Keratinocyte (primary cell): ENCODE data around the gene GAREM1. TPM values are rescaled to one million over a fixed set of nuclear protein-coding genes. Genes with fewer than 3 reads are reported as not detected.

Source experiments
- DNase-seq: peaks from one replicate; pipeline ENCODE4 v3.0.0-alpha.2; 2011; ENCODE audit warnings: low read depth, missing footprints, low spot score
- FAIRE-seq: peaks from 2 replicates; lab custom pipeline; 2011; peaks lifted over from hg19 to GRCh38; lab: Jason Lieb, UNC
- H2AFZ ChIP-seq: 2 replicates; pipeline ENCODE4 v1.6.0; 2012; ENCODE audit warnings: low read length, control low read depth, inconsistent platforms; ENCODE audit not compliant: control insufficient read depth
- H3K27ac ChIP-seq: 2 replicates; pipeline ENCODE4 v1.5.1; 2011; ENCODE audit warnings: low read length; ENCODE audit not compliant: control insufficient read depth, insufficient read depth
- H3K27me3 ChIP-seq: 3 replicates; pipeline ENCODE4 v1.6.0; 2011; ENCODE audit warnings: low read length; ENCODE audit not compliant: control insufficient read depth, insufficient read depth; ENCODE audit errors: extremely low read depth
- H3K36me3 ChIP-seq, 2 experiments: 2 replicates in 1 of 2; 3 replicates in 1 of 2; pipeline ENCODE4 v1.5.1; 2011; ENCODE audit warnings: low read length in 2 of 2, mild to moderate bottlenecking in 1 of 2; ENCODE audit not compliant: control insufficient read depth in 2 of 2, insufficient read depth in 2 of 2; ENCODE audit errors: extremely low read depth in 1 of 2
- H3K4me1 ChIP-seq: 3 replicates; pipeline ENCODE4 v1.5.1; 2011; ENCODE audit warnings: low read length; ENCODE audit not compliant: control insufficient read depth, insufficient read depth; ENCODE audit errors: extremely low read depth
- H3K4me2 ChIP-seq: 3 replicates; pipeline ENCODE4 v1.6.0; 2011; ENCODE audit warnings: low read depth, low read length; ENCODE audit not compliant: control insufficient read depth, insufficient read depth; ENCODE audit errors: extremely low read depth
- H3K4me3 ChIP-seq, 3 experiments: fragments of 200-600 bp in 1 of 3; sonication (generic) in 1 of 3; 2 replicates in 2 of 3; 3 replicates in 1 of 3; pipeline ENCODE4 v1.5.1; 2011 to 2016; ENCODE audit warnings: low read length in 3 of 3, mild to moderate bottlenecking in 3 of 3, control low read depth in 2 of 3, inconsistent platforms in 1 of 3, low read depth in 1 of 3, mixed read lengths in 1 of 3, mixed run types in 1 of 3, moderate library complexity in 1 of 3; ENCODE audit not compliant: control insufficient read depth in 2 of 3, insufficient read depth in 2 of 3; ENCODE audit errors: extremely low read depth in 1 of 3
- H3K79me2 ChIP-seq: 2 replicates; pipeline ENCODE4 v1.6.0; 2012; ENCODE audit warnings: low read length; ENCODE audit not compliant: control insufficient read depth, insufficient read depth
- H3K9ac ChIP-seq: 3 replicates; pipeline ENCODE4 v1.6.0; 2011; ENCODE audit warnings: low read length; ENCODE audit not compliant: control insufficient read depth, insufficient read depth; ENCODE audit errors: extremely low read depth
- H3K9me1 ChIP-seq: 3 replicates; pipeline ENCODE4 v1.6.0; 2011; ENCODE audit warnings: low read length; ENCODE audit not compliant: control insufficient read depth, insufficient read depth; ENCODE audit errors: extremely low read depth
- H3K9me3 ChIP-seq: 2 replicates; pipeline ENCODE4 v1.5.1; 2012; ENCODE audit warnings: low read depth, low read length; ENCODE audit not compliant: control insufficient read depth
- H4K20me1 ChIP-seq: 3 replicates; pipeline ENCODE4 v1.6.0; 2011; ENCODE audit warnings: low read length; ENCODE audit not compliant: control insufficient read depth, insufficient read depth; ENCODE audit errors: extremely low read depth
- EZH2 ChIP-seq: IDR thresholded peaks from one replicate; pipeline ENCODE4 v1.6.1; 2012; ENCODE audit warnings: inconsistent platforms, mild to moderate bottlenecking, low read length, moderate library complexity
- dilution Hi-C: fragments of 300-500 bp; cut with MboI; formaldehyde crosslinking; loops from one replicate; pipeline ENCODE4 v1.7.0; 2020; ENCODE audit warnings: low sequenced_read_pairs; ENCODE audit not compliant: extremely low pct_ligation_motif_present
- polyA plus RNA-seq, 5 experiments: library from polyadenylated mRNA; depleted of rRNA in 3 of 5; stranded (reverse) in 3 of 5; stranded (forward) in 1 of 5; unstranded in 1 of 5; fragments of >200 nt; gene quantifications; 1 replicate in 1 of 5; 2 replicates in 3 of 5; 3 replicates in 1 of 5; pipeline versions ENCODE4 v1.2.1 to v1.2.3, GENCODE V29; 2011 to 2012; ENCODE audit warnings: missing spikeins in 2 of 5, low read depth in 1 of 5, low replicate concordance in 1 of 5
- small RNA-seq, 3 experiments: library from RNA; depleted of rRNA; stranded (forward); fragments of <200 nt; gene quantifications; one replicate each; pipeline ENCODE3, GENCODE V24; 2012; ENCODE audit warnings: low read depth in 3 of 3, low replicate concordance in 1 of 3; ENCODE audit not compliant: insufficient read length in 3 of 3
- TF ChIP-seq, protein P1 (sequence below), 3 experiments: IDR thresholded peaks in 1 of 3; conservative IDR thresholded peaks in 1 of 3; optimal IDR thresholded peaks in 1 of 3; 2 replicates in 2 of 3; 3 replicates in 1 of 3; pipeline versions ENCODE3 to v1.5.1; 2011; ENCODE audit warnings: low read length in 3 of 3, mild to moderate bottlenecking in 3 of 3, moderate library complexity in 2 of 3, control low read depth in 1 of 3, inconsistent platforms in 1 of 3; ENCODE audit not compliant: insufficient read depth in 2 of 3; ENCODE audit errors: extremely low read depth in 1 of 3

GAREM1 gene
- polyA plus RNA-seq, 1 donor (not counting 4 experiments of a cell fraction or from before 2014, with no cell fraction given) = 3.8 TPM

GRCh38 chr18:32213693-32214092 lies 257.0 kb downstream of the GAREM1 start:
- H4K20me1 ChIP-seq = no peaks in the 10 kb centered on the region
- H3K4me2 ChIP-seq = no peak overlapping the region
- H3K4me3 ChIP-seq = no peak overlapping the region
- dilution Hi-C loops = no loop called here
- H3K27me3 ChIP-seq = no peaks in the 10 kb centered on the region
- no peaks in the 10 kb centered on the region for H3K36me3 ChIP-seq
- TF ChIP-seq, protein P1, sequence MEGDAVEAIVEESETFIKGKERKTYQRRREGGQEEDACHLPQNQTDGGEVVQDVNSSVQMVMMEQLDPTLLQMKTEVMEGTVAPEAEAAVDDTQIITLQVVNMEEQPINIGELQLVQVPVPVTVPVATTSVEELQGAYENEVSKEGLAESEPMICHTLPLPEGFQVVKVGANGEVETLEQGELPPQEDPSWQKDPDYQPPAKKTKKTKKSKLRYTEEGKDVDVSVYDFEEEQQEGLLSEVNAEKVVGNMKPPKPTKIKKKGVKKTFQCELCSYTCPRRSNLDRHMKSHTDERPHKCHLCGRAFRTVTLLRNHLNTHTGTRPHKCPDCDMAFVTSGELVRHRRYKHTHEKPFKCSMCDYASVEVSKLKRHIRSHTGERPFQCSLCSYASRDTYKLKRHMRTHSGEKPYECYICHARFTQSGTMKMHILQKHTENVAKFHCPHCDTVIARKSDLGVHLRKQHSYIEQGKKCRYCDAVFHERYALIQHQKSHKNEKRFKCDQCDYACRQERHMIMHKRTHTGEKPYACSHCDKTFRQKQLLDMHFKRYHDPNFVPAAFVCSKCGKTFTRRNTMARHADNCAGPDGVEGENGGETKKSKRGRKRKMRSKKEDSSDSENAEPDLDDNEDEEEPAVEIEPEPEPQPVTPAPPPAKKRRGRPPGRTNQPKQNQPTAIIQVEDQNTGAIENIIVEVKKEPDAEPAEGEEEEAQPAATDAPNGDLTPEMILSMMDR (optimal IDR thresholded peaks at IDR 0.05 in 1 of 3, IDR thresholded peaks at IDR 0.05 in 1 of 3, conservative IDR thresholded peaks at IDR 0.05 in 1 of 3; ENCODE audit: extremely low read depth in 1 of 3, insufficient read depth in 2 of 3, low read length in 3 of 3) = no peak
- TF ChIP-seq EZH2 = no peak
- no peak overlapping the region for H2AFZ ChIP-seq
- H3K9me3 ChIP-seq = no peaks in the 10 kb centered on the region
- no peaks in the 10 kb centered on the region for H3K9me1 ChIP-seq
- H3K79me2 ChIP-seq = no peaks in the 10 kb centered on the region
- H3K27ac ChIP-seq = no peak overlapping the region
- no peak for DNase-seq
- H3K9ac ChIP-seq = no peak overlapping the region
- no peak for FAIRE-seq
- H3K4me1 ChIP-seq = no peaks in the 10 kb centered on the region

Small RNA genes within 50 kb of the gene (small RNA-seq; reads per million reads assigned to genes)
- gene RF00019 = 0 reads per million in 3 experiments
